K562 (cell line): ENCODE data around the gene RBM19. TPM values are rescaled to one million over a fixed set of nuclear protein-coding genes. Genes with fewer than 3 reads are reported as not detected.

Source experiments
- ATAC-seq: fragments of 200-7000 bp; cut with Tn5 transposase; 3 replicates; pipeline ENCODE4 v1.9.1; 2020; ENCODE audit warnings: moderate library complexity
- BruUV-seq: library from RNA; stranded (reverse); fragments of 400-500 nt; replicated peaks from 2 replicates; lab custom pipeline; 2021; lab: Mats Ljungman, UMichigan
- CTCF ChIA-PET: fragments of 300-600 bp; formaldehyde crosslinking; extraction: SDS; loops from one replicate; lab custom pipeline; 2021; ENCODE audit warnings: low intra/inter-chr PET ratio; lab: Yijun Ruan, JAX
- POLR2A ChIA-PET: fragments of 300-600, 350-650 bp; sonication (Branson Sonifier 250); formaldehyde crosslinking; extraction: SDS; loops from one replicate; lab custom pipeline; 2021; ENCODE audit warnings: antibody characterized with exemption, inconsistent platforms; lab: Yijun Ruan, JAX
- DNase-seq, 4 experiments: peaks; one replicate each; pipeline versions ENCODE4 v3.0.0 to v3.0.0-alpha.2; 2011 to 2018; ENCODE audit warnings: low spot score in 3 of 4, mixed read lengths in 3 of 4; ENCODE audit errors: extremely low read depth in 1 of 4
- FAIRE-seq: peaks from 2 replicates; lab custom pipeline; 2011; peaks lifted over from hg19 to GRCh38; lab: Jason Lieb, UNC
- H2AFZ ChIP-seq: 2 replicates; pipeline ENCODE4 v1.6.0; 2011; ENCODE audit warnings: low read depth, low read length, control low read depth, inconsistent platforms
- H3K27ac ChIP-seq: fragments of 200-600 bp; 3 replicates; pipeline ENCODE4 v1.8.0; 2011; ENCODE audit warnings: low read depth, mild to moderate bottlenecking, control low read depth, inconsistent platforms, low read length, moderate library complexity, mixed read lengths; ENCODE audit errors: extremely low read depth
- H3K27me3 ChIP-seq, 2 experiments: fragments of 300-600 bp in 1 of 2; 2 replicates in 1 of 2; 3 replicates in 1 of 2; pipeline versions ENCODE4 v1.6.0 to v1.8.0; 2011; ENCODE audit warnings: inconsistent platforms in 2 of 2, low read length in 2 of 2, mild to moderate bottlenecking in 1 of 2, mixed read lengths in 1 of 2, moderate library complexity in 1 of 2; ENCODE audit not compliant: control insufficient read depth in 2 of 2, insufficient read depth in 2 of 2
- H3K36me3 ChIP-seq: fragments of 300-600 bp; 3 replicates; pipeline ENCODE4 v1.8.0; 2011; ENCODE audit warnings: mild to moderate bottlenecking, low read length, inconsistent platforms; ENCODE audit not compliant: control insufficient read depth, insufficient read depth
- H3K4me1 ChIP-seq, 2 experiments: fragments of 200-600 bp in 1 of 2; replicated peaks in 1 of 2; 2 replicates in 1 of 2; 3 replicates in 1 of 2; pipeline versions ENCODE4 v1.5.1 to v1.8.0; 2011; ENCODE audit warnings: inconsistent platforms in 2 of 2, low read length in 2 of 2, mild to moderate bottlenecking in 1 of 2, mixed read lengths in 1 of 2, moderate library complexity in 1 of 2; ENCODE audit not compliant: control insufficient read depth in 2 of 2, insufficient read depth in 2 of 2
- H3K4me2 ChIP-seq: 2 replicates; pipeline ENCODE4 v1.6.1; 2011; ENCODE audit warnings: low read length, control low read depth, inconsistent platforms, mixed read lengths; ENCODE audit not compliant: insufficient read depth
- H3K4me3 ChIP-seq: fragments of 200-600 bp; sonication (generic), shearing (Covaris generic); 2 replicates; pipeline ENCODE4 v1.5.1; 2016; ENCODE audit warnings: control low read depth, inconsistent platforms
- H3K79me2 ChIP-seq: fragments of 200-600 bp; 3 replicates; pipeline ENCODE4 v1.8.0; 2011; ENCODE audit warnings: low read length, inconsistent platforms; ENCODE audit not compliant: control insufficient read depth, insufficient read depth
- H3K9ac ChIP-seq, 2 experiments: 2 replicates each; pipeline versions ENCODE4 v1.6.0 to v1.6.1; 2011; ENCODE audit warnings: low read depth in 2 of 2, low read length in 2 of 2, control low read depth in 1 of 2, inconsistent platforms in 1 of 2, mild to moderate bottlenecking in 1 of 2, mixed read lengths in 1 of 2; ENCODE audit not compliant: insufficient read depth in 1 of 2
- H3K9me1 ChIP-seq: one replicate; pipeline ENCODE4 v1.6.0; 2011; ENCODE audit warnings: inconsistent platforms, mild to moderate bottlenecking, low read length, moderate library complexity; ENCODE audit not compliant: control insufficient read depth, insufficient read depth
- H3K9me3 ChIP-seq: replicated peaks from 2 replicates; pipeline ENCODE4 v1.5.1; 2011; ENCODE audit warnings: low read depth, low read length, inconsistent platforms; ENCODE audit not compliant: control insufficient read depth, insufficient read depth
- H4K20me1 ChIP-seq: replicated peaks from 2 replicates; pipeline ENCODE4 v1.6.1; 2011; ENCODE audit warnings: low read length, inconsistent platforms, mixed read lengths; ENCODE audit not compliant: control insufficient read depth, insufficient read depth
- DMBX1 ChIP-seq: fragments of 250-450 bp; sonication (Bioruptor Pico); IDR thresholded peaks from 2 replicates; pipeline ENCODE4 v1.8.0; 2022; ENCODE audit warnings: inconsistent platforms, mild to moderate bottlenecking, moderate library complexity, borderline replicate concordance
- HNRNPLL ChIP-seq: fragments of 200-400 bp; formaldehyde crosslinking; IDR thresholded peaks from 2 replicates; pipeline ENCODE4 v1.6.1; 2017; ENCODE audit warnings: low read length, low read depth, mild to moderate bottlenecking; ENCODE audit not compliant: poor library complexity, severe bottlenecking
- MBD2 ChIP-seq: sonication (generic); IDR thresholded peaks from 2 replicates; pipeline ENCODE4 v1.6.1; 2016; ENCODE audit warnings: low read depth, borderline replicate concordance
- MTA1 ChIP-seq: fragments of 450-650 bp; IDR thresholded peaks from 2 replicates; pipeline ENCODE4 v1.6.1; 2017; ENCODE audit warnings: borderline replicate concordance
- POLR2A ChIP-seq: fragments of 450-650 bp; conservative IDR thresholded peaks from 2 replicates; pipeline ENCODE4 v1.6.1; 2016
- RAD21 ChIP-seq, 2 experiments: fragments of 250-450 bp in 1 of 2; fragments of 450-650 bp in 1 of 2; sonication (Bioruptor Pico) in 1 of 2; formaldehyde crosslinking in 1 of 2; IDR thresholded peaks in 1 of 2; conservative IDR thresholded peaks in 1 of 2; 2 replicates each; pipeline versions ENCODE4 v1.4.0 to v1.8.0; 2020 to 2022; ENCODE audit warnings: mild to moderate bottlenecking in 2 of 2, moderate library complexity in 1 of 2
- SMARCB1 ChIP-seq: IDR thresholded peaks from 2 replicates; pipeline ENCODE4 v1.6.1; 2011; ENCODE audit warnings: improper control_type of control experiment, low read depth; ENCODE audit not compliant: insufficient read length
- SREBF2 ChIP-seq: sonication (generic); formaldehyde crosslinking; IDR thresholded peaks from 2 replicates; pipeline ENCODE4 v1.4.0; 2020; ENCODE audit warnings: mild to moderate bottlenecking, missing genetic modification reagents
- SUPT5H ChIP-seq: fragments of 450-650 bp; IDR thresholded peaks from 2 replicates; pipeline ENCODE4 v1.6.1; 2016
- ZNF57 ChIP-seq: fragments of 450-650 bp; formaldehyde crosslinking; IDR thresholded peaks from 2 replicates; pipeline ENCODE4 v1.4.0; 2020; ENCODE audit warnings: mild to moderate bottlenecking, moderate library complexity
- ZNF766 ChIP-seq: fragments of 200-800 bp; sonication (Bioruptor generic); conservative IDR thresholded peaks from 2 replicates; pipeline ENCODE4 v1.6.1; 2016; ENCODE audit warnings: missing genetic modification characterization, missing compliant biosample characterization
- WGBS: fragments of 100-300 bp; shearing (Covaris generic); methylation state at CpG from one replicate; pipeline ENCODE4 v1.1.6; 2016; ENCODE audit warnings: low coverage, mixed read lengths; ENCODE audit not compliant: insufficient coverage; ENCODE audit errors: missing lambda C conversion rate; 5-methylcytosine and 5-hydroxymethylcytosine counted together
- in situ Hi-C: fragments of 300-500 bp; cut with MboI; formaldehyde crosslinking; loops from 4 replicates; pipeline ENCODE4 v1.15.0; 2018; ENCODE audit warnings: inconsistent platforms, mixed read lengths
- intact Hi-C: fragments of 100-400 bp; cut with micrococcal nuclease; formaldehyde crosslinking; loops from 2 replicates; pipeline ENCODE4 v1.14.2; 2022
- polyA plus RNA-seq, 8 experiments: library from polyadenylated mRNA; depleted of rRNA in 4 of 8; stranded (reverse) in 5 of 8; unstranded in 3 of 8; fragments of >200 nt; fragmentation: Nextera tagmentation in 2 of 8; fragmentation: Illumina TruSeq in 1 of 8; extraction: Ambion mirVana in 2 of 8; extraction: Trizol in 1 of 8; gene quantifications; 2 replicates each; pipeline versions ENCODE4 v1.2.1 to v1.2.3, GENCODE V29; 2011 to 2014; ENCODE audit warnings: inconsistent platforms in 1 of 8, missing spikeins in 1 of 8
- total RNA-seq, 7 experiments: library from RNA; depleted of rRNA in 6 of 7; stranded (reverse); fragments of >200 nt in 6 of 7; fragmentation: Illumina TruSeq in 2 of 7; extraction: Trizol in 2 of 7; gene quantifications; 2 replicates each; pipeline versions ENCODE4 v1.2.1 to v1.2.3, GENCODE V29; 2011 to 2021; ENCODE audit warnings: low replicate concordance in 1 of 7
- TF ChIP-seq, protein P1 (sequence below): fragments of 450-650 bp; formaldehyde crosslinking; IDR thresholded peaks from 2 replicates; pipeline ENCODE4 v1.4.0; 2020; ENCODE audit warnings: mild to moderate bottlenecking, moderate library complexity
- TF ChIP-seq, protein P2 (sequence below): IDR thresholded peaks from 2 replicates; pipeline ENCODE4 v1.6.1; 2011; ENCODE audit not compliant: insufficient read length; ENCODE audit errors: extremely low read depth
- TF ChIP-seq, protein P3 (sequence below): sonication (generic); formaldehyde crosslinking; IDR thresholded peaks from 2 replicates; pipeline ENCODE4 v1.8.1; 2023; ENCODE audit warnings: mild to moderate bottlenecking, missing genetic modification reagents

The RBM19 gene
- total and polyA plus RNA-seq, 9 of the 15 experiments (the other 6 are each of a cell fraction or from before 2014, with no cell fraction given): 16.0 to 58.4 (median 37.9) TPM

DNA sequence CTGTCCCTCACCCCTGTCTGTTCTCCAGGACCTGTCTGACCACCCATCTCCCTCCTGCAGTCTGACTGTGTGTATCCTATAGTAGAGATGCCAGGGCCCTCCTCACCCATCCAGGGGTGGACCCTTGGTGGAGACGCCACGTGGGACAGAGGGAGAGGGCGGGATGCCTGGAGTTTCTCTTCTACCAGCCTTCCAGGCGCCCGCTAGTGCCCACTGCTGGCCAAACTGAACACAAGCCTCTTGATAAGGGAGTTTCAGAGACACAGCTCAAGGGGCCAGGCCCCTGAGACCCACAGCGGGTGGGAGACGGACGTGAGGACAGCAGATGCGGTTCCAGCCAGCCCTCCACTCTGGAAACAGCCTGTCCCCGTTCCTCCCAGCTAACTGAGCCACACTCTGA, 147.3 kb downstream of the RBM19 start:
- H3K9me1 ChIP-seq: peaks cover 5% of the 10 kb centered on the region
- peaks cover 5 to 40% of the 10 kb centered on the region in 2 experiments; a peak in 4 of 5 replicates for H3K4me1 ChIP-seq
- CTCF ChIA-PET: interaction anchor here (1.2 kb wide), 1 partner anchor 171 kb away, joined by 3 read pairs; no protein-coding TSS in a partner anchor
- H3K4me3 ChIP-seq: no peak overlapping the region
- H3K27ac ChIP-seq: no peak overlapping the region
- peak; percentile 73 for ATAC-seq
- peak overlapping the region in 1 of 2 experiments; percentile 79; a peak in 2 of 4 replicates for H3K9ac ChIP-seq
- H3K79me2 ChIP-seq: no peaks in the 10 kb centered on the region
- no peaks in the 10 kb centered on the region for H3K27me3 ChIP-seq
- no peak overlapping the region for H2AFZ ChIP-seq
- H3K9me3 ChIP-seq: no peaks in the 10 kb centered on the region
- in situ Hi-C loops (no loop called here), intact Hi-C loops (no loop called here)
- 63% methylated on average over 10 of the region's 10 CpGs for WGBS
- H3K36me3 ChIP-seq: peaks cover 16% of the 10 kb centered on the region; the same call in 2 of the 3 replicates
- FAIRE-seq: peak; percentile 79
- no peak overlapping the region for H3K4me2 ChIP-seq
- POLR2A ChIA-PET: interaction anchor here (1.7 kb wide), 1 partner anchor 8 kb away, joined by 8 read pairs; no protein-coding TSS in a partner anchor
- peak; percentile 44 to 59 (median 49) for DNase-seq
- no TSS peak for BruUV-seq
- H4K20me1 ChIP-seq: peaks cover 3% of the 10 kb centered on the region; the same call in 1 of the 2 replicates
- no peak for TF ChIP-seq HNRNPLL
- no peak for TF ChIP-seq MBD2
- no peak for TF ChIP-seq SUPT5H
- TF ChIP-seq POLR2A: no peak
- TF ChIP-seq ZNF57 (CRISPR knock-in tag): no peak
- no peak for TF ChIP-seq ZNF766 (CRISPR knock-in tag)
- TF ChIP-seq MTA1: no peak
- no peak for TF ChIP-seq SREBF2 (CRISPR knock-in tag)
- TF ChIP-seq, protein P1, sequence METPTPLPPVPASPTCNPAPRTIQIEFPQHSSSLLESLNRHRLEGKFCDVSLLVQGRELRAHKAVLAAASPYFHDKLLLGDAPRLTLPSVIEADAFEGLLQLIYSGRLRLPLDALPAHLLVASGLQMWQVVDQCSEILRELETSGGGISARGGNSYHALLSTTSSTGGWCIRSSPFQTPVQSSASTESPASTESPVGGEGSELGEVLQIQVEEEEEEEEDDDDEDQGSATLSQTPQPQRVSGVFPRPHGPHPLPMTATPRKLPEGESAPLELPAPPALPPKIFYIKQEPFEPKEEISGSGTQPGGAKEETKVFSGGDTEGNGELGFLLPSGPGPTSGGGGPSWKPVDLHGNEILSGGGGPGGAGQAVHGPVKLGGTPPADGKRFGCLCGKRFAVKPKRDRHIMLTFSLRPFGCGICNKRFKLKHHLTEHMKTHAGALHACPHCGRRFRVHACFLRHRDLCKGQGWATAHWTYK (CRISPR knock-in tag): no peak
- TF ChIP-seq, protein P2, sequence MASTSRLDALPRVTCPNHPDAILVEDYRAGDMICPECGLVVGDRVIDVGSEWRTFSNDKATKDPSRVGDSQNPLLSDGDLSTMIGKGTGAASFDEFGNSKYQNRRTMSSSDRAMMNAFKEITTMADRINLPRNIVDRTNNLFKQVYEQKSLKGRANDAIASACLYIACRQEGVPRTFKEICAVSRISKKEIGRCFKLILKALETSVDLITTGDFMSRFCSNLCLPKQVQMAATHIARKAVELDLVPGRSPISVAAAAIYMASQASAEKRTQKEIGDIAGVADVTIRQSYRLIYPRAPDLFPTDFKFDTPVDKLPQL: no peak
- TF ChIP-seq SMARCB1: no peak
- TF ChIP-seq, protein P3, sequence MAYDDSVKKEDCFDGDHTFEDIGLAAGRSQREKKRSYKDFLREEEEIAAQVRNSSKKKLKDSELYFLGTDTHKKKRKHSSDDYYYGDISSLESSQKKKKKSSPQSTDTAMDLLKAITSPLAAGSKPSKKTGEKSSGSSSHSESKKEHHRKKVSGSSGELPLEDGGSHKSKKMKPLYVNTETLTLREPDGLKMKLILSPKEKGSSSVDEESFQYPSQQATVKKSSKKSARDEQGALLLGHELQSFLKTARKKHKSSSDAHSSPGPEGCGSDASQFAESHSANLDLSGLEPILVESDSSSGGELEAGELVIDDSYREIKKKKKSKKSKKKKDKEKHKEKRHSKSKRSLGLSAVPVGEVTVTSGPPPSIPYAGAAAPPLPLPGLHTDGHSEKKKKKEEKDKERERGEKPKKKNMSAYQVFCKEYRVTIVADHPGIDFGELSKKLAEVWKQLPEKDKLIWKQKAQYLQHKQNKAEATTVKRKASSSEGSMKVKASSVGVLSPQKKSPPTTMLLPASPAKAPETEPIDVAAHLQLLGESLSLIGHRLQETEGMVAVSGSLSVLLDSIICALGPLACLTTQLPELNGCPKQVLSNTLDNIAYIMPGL (CRISPR knock-in tag): no peak
- TF ChIP-seq DMBX1 (CRISPR knock-in tag): no peak
- peak; percentile 61 to 67 for TF ChIP-seq RAD21 (CRISPR knock-in tag; conservative IDR thresholded peaks at IDR 0.05 in 1 of 2, IDR thresholded peaks at IDR 0.05 in 1 of 2)
